Nephron (organoid): Measurements from ENCODE around the gene UMPS.

Experiments used
- H3K27ac Mint-ChIP-seq, 3 experiments: 2 replicates each; pipeline ENCODE4 v1.8.0; 2020; ENCODE audit warnings: mixed read lengths in 3 of 3, mild to moderate bottlenecking in 2 of 3, moderate library complexity in 1 of 3
- H3K27me3 Mint-ChIP-seq: 2 replicates; pipeline ENCODE4 v1.8.0; 2021; ENCODE audit warnings: low read depth, mild to moderate bottlenecking, moderate library complexity, mixed read lengths
- H3K36me3 Mint-ChIP-seq: 2 replicates; pipeline ENCODE4 v1.8.0; 2020; ENCODE audit warnings: low read depth, mixed read lengths
- H3K4me1 Mint-ChIP-seq: 2 replicates; pipeline ENCODE4 v1.8.0; 2020; ENCODE audit warnings: mixed read lengths
- H3K4me3 Mint-ChIP-seq, 3 experiments: 2 replicates each; pipeline ENCODE4 v1.8.0; 2020; ENCODE audit warnings: mild to moderate bottlenecking in 3 of 3, mixed read lengths in 3 of 3, moderate library complexity in 2 of 3
- H3K9me3 Mint-ChIP-seq: 2 replicates; pipeline ENCODE4 v1.8.0; 2020; ENCODE audit warnings: mixed read lengths
- TF ChIP-seq, protein P1 (sequence below), 3 experiments: fragments of 200-600 bp; sonication (generic); IDR thresholded peaks; one replicate each; pipeline ENCODE4 v1.5.0; 2021; ENCODE audit warnings: antibody characterized with exemption in 3 of 3; ENCODE audit not compliant: unreplicated experiment in 3 of 3

Gene UMPS

DNA sequence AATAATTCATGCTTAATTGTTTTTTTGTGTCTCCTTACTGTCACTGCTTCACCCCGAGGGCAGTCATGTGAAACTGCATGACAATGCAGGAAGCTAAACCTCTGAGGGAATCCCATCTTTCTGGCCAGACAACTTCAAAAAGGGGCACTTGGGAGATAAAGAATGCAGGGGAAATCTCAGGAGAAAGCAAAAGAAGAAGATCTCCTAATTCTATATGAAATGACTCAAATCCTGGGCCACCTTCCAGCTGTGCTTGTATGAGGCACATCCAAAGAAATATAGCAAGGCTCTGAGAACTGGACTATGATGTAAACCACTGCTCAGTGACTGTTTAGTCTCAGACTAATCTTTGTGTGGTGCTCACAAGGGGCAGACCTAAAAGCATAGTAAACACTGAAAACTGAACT is 22.6 kb upstream of the UMPS start:
- H3K27me3 Mint-ChIP-seq = no peaks in the 10 kb centered on the region
- no peak overlapping the region for H3K4me3 Mint-ChIP-seq
- TF ChIP-seq, protein P1, sequence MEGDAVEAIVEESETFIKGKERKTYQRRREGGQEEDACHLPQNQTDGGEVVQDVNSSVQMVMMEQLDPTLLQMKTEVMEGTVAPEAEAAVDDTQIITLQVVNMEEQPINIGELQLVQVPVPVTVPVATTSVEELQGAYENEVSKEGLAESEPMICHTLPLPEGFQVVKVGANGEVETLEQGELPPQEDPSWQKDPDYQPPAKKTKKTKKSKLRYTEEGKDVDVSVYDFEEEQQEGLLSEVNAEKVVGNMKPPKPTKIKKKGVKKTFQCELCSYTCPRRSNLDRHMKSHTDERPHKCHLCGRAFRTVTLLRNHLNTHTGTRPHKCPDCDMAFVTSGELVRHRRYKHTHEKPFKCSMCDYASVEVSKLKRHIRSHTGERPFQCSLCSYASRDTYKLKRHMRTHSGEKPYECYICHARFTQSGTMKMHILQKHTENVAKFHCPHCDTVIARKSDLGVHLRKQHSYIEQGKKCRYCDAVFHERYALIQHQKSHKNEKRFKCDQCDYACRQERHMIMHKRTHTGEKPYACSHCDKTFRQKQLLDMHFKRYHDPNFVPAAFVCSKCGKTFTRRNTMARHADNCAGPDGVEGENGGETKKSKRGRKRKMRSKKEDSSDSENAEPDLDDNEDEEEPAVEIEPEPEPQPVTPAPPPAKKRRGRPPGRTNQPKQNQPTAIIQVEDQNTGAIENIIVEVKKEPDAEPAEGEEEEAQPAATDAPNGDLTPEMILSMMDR (IDR thresholded peaks at IDR 0.05; ENCODE audit: unreplicated experiment in 3 of 3) = no peak

DNA sequence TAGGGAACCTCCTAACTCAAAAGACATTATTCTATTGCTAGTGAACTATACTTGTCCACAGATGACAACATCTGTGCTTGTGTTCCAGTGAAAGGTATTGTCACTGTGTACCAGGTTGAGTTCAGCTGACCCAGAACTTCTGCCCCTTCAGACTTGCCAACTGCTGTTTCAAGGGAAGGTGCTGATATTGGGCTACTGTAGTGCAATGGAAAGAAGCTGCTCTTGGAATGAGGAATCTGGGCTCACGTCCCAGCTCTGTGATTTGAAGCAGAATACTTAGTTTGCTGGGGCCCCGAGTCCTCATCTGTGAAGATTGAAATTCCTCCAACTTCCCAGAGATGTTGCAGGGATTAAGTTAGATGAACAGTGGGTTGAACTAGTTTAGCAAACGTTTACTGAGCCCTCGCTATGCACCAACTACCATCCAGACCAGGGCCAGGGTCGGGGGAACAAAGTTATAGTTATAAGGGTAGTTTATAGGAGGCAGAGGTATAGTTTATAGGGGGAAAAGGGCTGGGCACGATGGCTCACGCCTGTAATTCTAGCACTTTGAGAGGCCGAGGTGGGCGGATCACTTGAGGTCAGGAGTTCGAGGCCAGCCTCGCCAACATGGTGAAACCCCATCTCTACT is 15.9 kb upstream of the UMPS start:
- Mint-ChIP-seq H3K4me3 (no peak overlapping the region), H3K27me3 (no peaks in the 10 kb centered on the region)

More for the DNA sequence above, 22.6 kb upstream of the UMPS start:
- Mint-ChIP-seq H3K9me3 (peaks cover 5% of the 10 kb centered on the region), H3K4me1 (peaks cover 10% of the 10 kb centered on the region), H3K27ac (peak overlapping the region; percentile 5 to 74 (median 60)), H3K36me3 (peaks cover 20% of the 10 kb centered on the region)

DNA sequence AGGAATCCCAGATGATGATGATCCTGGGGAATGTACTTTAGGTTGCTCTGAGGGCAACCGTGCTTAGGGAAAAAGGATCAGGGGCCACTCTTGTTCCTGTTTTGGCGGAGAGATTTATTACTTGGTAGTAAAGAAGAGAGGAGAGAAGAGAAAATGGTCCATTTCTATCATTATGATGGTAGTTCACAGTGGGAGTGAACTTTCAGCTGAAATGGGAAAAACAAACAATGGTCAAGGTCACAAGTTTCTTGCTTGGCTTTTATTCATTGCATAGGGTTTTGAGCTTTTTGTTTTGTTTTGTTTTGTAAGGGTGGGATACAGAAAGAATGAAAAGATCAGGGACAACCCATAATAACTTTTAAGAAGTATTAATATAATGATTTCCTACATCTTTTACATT is 7.7 kb upstream of the UMPS start:
- Mint-ChIP-seq H3K4me1 (no peaks in the 10 kb centered on the region), H3K9me3 (no peaks in the 10 kb centered on the region), H3K4me3 (no peak overlapping the region), H3K27ac (peak overlapping the region in 1 of 3 experiments; percentile 6), H3K27me3 (peaks cover 2% of the 10 kb centered on the region), H3K36me3 (peaks cover 13% of the 10 kb centered on the region)
- TF ChIP-seq, protein P1 (IDR thresholded peaks at IDR 0.05; ENCODE audit: unreplicated experiment in 3 of 3) = no peak

More for the DNA sequence above, 15.9 kb upstream of the UMPS start:
- TF ChIP-seq, protein P1 (IDR thresholded peaks at IDR 0.05; ENCODE audit: unreplicated experiment in 3 of 3) = no peak
- Mint-ChIP-seq H3K4me1 (no peaks in the 10 kb centered on the region), H3K9me3 (no peaks in the 10 kb centered on the region), H3K27ac (peak overlapping the region in 1 of 3 experiments; percentile 45), H3K36me3 (peaks cover 21% of the 10 kb centered on the region)

DNA sequence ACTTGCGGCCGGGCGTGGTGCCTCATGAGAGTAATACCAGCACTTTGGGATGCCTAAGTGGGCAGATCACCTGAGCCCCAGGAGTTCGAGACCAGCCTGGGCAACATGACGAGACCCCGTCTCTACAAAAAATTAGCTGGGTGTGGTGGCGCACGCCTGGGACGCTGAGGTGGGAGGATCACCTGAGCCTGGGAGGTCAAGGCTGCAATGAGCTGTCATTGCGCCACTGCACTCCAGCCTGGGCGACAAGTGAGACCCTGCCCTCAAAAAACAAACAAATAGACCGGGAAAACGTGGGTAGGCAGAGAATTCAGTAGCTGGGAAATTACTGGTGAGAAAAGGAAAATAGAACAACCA is 667 bp downstream of the UMPS start:
- Mint-ChIP-seq H3K4me3 (peak overlapping the region; percentile 99 to 100 (median 100)), H3K36me3 (peaks cover 12% of the 10 kb centered on the region), H3K27ac (peak overlapping the region; percentile 88 to 99 (median 97)), H3K4me1 (peaks cover 32% of the 10 kb centered on the region), H3K9me3 (no peaks in the 10 kb centered on the region), H3K27me3 (peaks cover 4% of the 10 kb centered on the region)
- TF ChIP-seq, protein P1 (IDR thresholded peaks at IDR 0.05; ENCODE audit: unreplicated experiment in 3 of 3) = no peak

DNA sequence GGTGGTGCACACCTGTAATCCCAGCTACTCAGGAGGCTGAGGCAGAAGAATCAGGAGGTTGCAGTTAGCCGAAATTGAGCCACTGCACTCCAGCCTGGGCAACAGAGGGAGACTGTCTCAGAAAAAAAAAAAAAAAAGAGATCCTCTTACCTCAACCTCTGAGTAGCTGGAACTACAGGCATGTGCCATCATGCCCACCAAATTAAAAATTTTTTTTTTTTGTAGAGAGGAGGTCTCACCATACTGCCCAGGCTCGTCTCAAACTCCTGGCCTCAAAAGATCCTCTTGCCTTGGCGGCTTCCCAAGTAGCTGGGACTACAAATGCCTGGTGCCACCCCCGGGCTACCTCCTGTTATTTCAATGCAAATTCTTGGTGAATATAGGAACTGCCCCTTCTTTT is 1.5 kb downstream of the UMPS start:
- Mint-ChIP-seq H3K4me1 (peaks cover 32% of the 10 kb centered on the region), H3K27ac (peak overlapping the region in 1 of 3 experiments; percentile 44), H3K9me3 (no peaks in the 10 kb centered on the region), H3K27me3 (peaks cover 4% of the 10 kb centered on the region), H3K4me3 (peak overlapping the region; percentile 99 to 100 (median 100)), H3K36me3 (peaks cover 14% of the 10 kb centered on the region)
- TF ChIP-seq, protein P1 (IDR thresholded peaks at IDR 0.05; ENCODE audit: unreplicated experiment in 3 of 3) = no peak

DNA sequence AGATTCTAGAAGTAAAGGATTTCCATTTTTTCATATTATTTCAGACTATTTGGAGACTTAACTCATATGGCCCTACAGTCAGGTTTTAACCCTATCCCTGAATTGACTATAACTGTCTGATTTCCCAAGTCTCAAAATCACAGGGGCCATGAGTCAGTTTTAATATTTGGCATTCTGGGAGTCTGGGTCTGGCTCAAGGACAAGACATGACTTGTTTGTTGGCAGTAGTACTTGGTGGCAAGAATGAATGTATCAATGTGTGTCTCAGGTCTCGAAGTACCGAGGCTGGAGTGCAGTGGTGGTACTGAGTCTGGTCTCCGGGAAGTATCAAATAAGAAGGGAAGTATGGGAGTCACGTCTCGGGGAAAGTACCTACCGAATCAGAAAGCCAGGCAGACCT is 10.8 kb downstream of the UMPS start:
- TF ChIP-seq, protein P1 (IDR thresholded peaks at IDR 0.05; ENCODE audit: unreplicated experiment in 3 of 3) = no peak
- Mint-ChIP-seq H3K4me1 (no peaks in the 10 kb centered on the region), H3K27ac (no peak overlapping the region)

More for the DNA sequence above, 10.8 kb downstream of the UMPS start:
- H3K36me3 Mint-ChIP-seq = peaks cover 72% of the 10 kb centered on the region
- no peaks in the 10 kb centered on the region for H3K27me3 Mint-ChIP-seq
- no peak overlapping the region for H3K4me3 Mint-ChIP-seq
- no peaks in the 10 kb centered on the region for H3K9me3 Mint-ChIP-seq
